Stimulated activated CD4-positive, alpha-beta T cell treated with anti-CD3 and anti-CD28 coated beads, Interleukin-4, amount 100 ng/mL, for 4 hours (primary cell): Measurements from ENCODE around the gene C21orf58.
"Not testable (repeated sequence)": the region's sequence is repeated elsewhere in the genome, so short reads cannot be mapped to it uniquely, and the experiment has no call there.

Source experiments
- DNase-seq, 2 experiments: peaks; one replicate each; pipeline ENCODE4 v3.0.0-alpha.2; 2020

C21orf58 gene

DNA sequence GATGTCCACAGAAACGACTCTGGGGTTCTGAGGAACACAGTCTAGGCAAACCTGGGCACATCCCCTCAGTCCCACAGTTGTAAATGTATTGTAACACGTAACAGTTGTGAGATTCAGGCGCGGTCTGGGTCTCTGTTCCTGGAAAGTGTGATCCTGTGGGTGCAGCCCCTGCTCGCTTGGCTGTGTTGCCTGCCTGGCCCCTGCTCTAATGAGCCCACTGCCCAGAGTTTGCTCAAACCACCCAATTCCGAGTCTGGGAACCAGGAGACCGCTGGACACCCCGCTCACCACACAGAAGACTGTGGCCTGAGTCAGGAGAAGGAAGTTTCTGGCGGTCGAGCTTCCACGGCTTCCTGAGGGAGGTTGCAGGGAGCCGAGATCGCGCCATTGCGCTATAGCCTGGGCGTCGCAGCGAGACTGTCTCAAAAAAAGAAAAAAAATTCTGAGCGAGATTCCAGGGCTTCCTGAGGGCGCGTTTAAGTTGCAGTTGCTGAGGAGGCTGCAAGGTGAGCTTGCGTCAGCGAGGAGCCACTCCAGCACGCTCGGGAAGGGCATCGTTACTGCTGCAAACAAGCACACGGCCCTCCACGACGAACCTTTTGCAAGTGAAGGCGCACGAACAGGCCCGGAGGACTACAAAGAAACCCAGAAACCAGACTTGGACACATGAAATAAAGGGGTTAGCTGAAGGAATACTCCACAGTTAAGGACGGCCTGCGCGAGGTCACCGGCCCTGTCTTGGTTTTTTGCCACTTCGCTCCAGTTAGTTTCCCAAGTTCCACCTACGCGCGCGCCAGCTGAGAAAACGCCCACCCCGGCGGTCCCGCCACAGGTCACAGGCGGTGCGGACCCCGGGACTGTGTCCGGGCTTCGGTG is 1.1 kb downstream of the C21orf58 start:
- DNase-seq: no peak

DNA sequence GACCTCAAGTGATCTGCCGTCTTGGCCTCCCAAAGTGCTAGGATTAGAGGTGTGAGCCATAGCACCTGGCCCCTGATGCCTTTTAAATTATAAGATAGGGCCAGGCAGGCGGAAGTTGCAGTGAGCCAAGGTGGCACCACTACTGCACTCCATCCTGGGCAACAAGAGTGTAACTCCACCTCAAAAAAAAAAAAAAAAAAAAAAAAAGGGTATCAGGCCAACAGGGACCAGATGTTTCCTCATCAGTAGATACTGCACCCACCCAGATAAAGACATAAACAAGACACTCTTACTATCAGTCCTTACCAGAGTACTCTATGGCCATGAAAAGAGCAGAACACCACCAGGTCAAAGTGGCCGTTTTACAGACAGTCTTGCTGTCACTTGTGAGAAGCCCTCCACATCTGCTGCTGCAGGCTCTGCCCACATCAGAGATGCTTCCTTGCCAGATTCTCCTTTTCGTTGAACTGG is 3.3 kb downstream of the C21orf58 start:
- DNase-seq: no peak

DNA sequence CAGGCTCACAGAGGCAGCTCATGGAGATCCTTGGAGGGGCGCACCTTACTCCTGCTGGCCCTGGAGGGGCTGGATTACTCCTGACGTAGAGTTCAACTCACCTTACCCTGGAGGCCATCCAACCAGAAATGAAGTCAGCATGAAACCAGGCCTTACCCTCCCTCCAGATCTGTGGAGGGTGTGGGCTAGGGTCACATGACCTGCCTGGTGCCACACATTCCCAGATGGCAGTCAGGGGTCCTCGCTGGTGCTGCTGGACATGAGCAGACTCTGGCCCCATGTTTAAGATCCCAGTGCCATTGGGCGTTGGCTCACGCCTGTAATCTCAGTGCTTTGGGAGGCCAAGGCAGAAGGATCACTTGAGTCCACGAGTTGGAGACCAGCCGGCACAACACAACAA is 4.5 kb downstream of the C21orf58 start:
- no peak for DNase-seq

DNA sequence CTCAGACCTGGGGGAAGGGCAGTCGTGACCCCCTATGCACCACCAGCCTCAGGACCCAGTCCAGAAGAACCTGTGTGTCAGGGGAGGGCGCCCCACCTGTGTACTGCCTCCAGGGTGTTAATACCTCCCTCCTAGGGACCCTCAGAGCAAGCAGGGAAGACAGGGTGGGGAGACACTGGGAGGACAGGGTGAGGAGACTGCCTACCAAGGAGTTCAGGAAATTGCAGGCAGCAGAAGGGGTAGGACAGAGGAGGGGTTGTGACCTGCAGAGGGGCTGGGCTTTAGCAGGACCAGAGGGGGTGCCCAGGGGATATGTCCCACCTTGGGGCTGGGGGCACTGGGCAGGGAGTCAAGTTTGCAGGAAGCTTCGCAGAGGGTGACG is 5.2 kb downstream of the C21orf58 start:
- no peak for DNase-seq

DNA sequence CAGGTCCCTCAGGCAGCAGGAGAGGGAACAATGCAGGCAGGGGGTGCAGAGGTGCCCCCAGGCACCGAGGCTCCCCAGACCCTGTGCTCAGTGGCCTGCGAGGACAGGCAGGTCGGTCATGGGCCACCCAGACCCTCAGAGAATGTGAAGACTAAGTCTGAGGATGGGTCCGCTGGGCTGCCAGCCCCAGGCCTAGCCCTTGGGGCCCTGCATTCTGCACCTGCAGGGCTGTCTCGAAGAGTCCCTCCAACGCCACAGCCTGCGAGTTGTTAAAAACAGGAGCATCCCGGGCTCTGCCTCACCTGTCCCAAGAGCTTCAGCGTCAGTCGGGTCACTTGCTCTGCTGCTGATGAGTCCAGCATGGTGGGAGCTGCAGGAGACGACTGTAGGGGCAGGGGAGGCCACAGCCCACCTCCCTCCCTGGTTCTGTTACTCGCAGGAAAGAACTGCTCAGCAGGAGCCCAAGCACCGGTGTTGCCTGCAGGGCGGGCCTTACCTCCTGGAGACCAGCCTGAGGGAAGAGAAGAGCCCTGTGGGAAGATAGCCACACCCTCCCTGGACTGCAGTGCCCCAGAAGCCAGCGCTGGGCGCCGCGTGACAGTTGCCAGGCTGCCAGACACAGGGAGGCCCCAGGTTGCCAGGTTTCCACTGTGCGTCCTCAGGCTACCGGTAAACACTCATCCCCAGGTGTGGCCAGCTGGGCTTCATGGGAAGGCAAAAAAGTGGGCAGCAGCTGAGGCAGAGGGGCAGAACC is 5.8 kb downstream of the C21orf58 start:
- DNase-seq: no peak

DNA sequence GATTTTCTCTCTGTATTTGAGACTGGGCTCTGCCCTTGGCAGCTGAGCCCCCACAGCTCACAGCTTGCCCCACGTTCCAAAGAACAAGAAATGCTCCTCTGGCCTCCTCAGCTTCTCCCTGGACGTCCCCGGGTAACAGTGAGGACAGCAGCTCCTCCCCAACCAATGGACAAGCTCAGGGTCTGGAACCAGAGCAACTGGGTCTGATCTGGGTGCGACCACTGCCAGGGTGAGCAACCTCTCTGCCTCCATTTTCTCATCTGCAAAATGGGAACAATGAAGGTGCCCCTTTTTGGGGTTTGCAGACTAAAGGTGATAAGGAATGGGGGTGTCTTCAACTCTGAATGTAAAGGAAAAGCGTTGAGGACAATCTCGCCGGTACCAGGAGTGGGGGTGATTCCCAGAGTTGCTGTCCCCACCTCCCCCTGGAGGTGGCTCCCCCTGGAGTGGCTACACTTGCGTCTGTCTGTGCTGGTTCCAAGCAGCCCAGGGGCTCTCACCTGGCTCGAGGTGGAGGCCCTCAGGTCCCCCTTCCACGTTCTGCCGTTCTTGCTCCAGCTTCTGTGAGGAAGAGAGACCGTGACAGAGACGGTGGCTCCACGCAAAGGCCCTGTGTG is 6.9 kb downstream of the C21orf58 start:
- no peak for DNase-seq

DNA sequence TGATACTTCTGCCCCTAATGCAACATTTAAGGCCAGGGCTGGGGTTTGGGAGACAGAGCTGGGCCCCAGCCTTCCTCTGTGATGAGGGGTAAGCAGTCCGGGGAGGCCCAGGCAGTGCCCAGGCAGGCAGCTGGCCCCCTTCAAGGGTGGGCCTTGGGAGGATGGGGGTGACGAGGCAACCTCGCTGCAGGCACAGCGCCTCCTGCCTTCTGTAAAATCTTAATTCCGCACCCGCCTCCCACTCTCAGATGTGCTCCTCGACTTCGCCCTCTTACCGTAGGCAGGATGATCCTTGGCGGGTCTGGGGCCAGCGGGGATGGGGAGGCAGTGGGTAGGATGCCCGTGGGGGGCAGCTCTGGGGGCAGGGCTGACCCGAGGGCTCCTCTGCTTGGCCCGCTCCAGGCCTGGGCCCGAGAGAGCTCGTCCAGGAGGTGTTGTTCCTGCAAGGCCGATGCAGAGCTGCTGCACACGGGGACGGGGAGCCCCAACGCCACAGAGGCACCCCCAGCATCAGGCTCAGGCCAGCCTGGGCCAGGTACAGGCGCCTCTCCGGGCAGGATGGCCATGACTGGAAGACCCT is 9.1 kb downstream of the C21orf58 start:
- DNase-seq: no peak

DNA sequence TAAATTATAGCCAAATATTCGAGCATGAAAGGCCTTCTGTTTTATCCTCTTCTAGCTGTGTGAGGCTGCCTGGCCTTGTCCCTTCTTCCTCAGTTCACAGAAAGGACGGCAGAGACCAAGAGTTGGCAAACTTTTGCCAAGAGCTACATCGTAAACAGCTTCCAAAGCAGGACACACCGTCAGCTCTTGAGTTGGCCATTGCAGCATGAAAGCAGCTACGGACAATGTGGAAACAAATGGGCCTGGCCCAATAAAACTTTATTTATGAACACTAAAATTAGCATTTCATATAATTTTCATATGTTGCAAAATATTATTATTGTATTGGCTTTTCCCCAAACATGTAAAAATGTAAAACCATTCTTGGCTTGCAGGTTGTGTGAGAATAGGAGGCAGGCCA is 10.7 kb downstream of the C21orf58 start:
- DNase-seq: no peak

DNA sequence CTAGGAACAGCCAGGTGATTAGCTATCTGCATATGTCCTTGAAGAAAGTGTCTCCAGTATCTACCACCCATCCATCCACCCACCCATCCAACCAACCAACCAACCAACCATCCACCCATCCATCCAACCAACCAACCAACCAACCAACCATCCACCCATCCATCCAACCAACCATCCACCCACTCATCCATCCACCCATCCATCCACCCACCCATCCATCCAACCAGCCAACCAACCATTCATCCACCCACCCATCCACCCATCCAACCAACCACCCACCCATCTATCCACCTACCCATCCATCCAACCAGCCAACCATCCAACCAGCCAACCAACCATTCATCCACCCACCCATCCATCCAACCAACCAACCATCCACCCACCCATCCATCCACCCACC is 12.1 kb downstream of the C21orf58 start:
- no peak for DNase-seq

DNA sequence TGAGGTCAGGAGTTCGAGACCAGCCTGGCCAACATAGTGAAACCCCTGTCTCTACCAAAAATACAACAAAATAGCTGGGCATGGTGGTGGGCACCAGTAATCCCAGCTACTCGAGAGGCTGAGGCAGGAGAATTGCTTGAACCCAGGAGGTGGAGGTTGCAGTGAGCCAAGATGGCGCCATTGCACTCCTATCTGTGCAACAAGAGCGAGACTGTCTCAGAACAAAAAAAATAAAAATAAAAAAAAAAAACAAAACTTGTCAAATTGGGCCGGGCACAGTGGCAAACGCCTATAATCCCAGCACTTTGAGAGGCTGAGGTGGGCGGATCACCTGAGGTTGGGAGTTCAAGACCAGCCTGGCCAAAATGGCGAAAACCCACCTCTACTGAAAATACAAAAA is 13.4 kb downstream of the C21orf58 start:
- not testable (repeated sequence) for DNase-seq

DNA sequence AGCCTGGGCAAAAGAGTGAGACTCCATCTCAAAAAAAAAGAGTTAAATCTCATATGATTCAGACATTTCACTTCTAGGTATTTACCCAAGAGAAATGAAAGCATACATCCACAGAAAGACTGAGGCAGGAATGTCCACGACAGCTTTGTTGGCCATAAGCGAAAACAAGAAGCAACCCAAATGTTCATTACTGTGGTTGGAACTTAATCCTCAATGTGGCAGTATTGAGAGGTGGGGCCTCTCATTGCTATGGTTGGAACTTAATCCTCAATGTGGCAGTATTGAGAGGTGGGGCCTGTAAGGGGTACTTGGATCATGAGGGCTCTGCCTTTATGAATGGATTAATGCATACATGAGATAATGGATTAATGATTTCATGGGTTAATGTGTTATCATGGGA is 15.2 kb downstream of the C21orf58 start:
- no peak for DNase-seq

DNA sequence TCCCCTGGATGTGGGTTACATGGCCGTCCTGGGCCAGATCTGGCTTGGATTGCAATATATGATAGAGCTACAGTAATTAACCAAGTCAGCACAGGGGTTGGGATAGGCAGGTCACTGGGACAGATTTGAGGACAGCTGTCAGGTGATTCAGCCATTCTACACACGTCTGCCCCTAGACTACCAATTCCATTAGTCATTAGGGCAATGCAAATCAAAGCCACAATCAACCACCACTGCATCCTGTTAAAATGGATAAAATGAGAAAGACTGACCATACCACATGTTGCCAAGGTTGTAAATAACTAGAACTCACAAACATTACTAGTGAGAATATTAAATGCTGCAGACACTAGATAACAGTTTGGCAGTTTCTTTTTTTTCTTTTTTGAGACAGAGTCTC is 16.0 kb downstream of the C21orf58 start:
- DNase-seq: no peak

DNA sequence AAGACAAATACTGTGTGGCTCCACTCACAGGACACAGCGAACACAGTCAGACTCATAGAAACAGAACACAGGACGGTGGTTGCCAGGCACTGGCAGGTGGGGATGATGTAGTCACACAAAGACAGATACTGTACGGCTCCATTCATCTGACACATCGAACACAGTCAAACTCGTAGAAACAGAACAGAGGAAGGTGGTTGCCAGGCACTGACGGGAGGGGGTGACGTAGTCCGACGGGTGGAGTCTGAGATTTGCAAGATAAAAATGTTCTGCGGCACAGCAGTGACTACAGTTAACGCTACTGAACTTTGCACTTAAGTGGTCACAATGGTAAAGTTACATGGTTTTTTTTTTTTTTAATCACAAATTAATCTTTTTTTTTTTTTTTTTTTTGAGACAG is 18.7 kb downstream of the C21orf58 start:
- no peak for DNase-seq

DNA sequence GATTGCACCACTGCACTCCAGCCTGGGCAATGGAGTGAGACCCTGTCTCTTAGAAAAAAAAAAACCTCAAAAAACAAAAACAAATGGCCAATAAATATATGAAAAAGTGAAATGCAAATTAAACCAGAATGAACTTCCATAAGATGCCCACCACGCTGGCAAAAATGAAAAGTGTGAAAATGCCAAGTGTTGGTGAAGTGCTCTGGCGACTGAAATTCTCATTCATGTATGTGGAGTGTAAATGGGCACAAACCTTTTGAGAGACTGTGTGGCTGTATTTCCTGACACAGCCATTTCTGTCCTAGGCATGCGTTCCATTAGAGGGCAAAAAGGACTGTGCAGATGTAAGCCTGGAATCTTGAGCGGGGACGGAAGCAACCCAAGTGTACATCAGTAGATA is 19.2 kb downstream of the C21orf58 start:
- no peak for DNase-seq

DNA sequence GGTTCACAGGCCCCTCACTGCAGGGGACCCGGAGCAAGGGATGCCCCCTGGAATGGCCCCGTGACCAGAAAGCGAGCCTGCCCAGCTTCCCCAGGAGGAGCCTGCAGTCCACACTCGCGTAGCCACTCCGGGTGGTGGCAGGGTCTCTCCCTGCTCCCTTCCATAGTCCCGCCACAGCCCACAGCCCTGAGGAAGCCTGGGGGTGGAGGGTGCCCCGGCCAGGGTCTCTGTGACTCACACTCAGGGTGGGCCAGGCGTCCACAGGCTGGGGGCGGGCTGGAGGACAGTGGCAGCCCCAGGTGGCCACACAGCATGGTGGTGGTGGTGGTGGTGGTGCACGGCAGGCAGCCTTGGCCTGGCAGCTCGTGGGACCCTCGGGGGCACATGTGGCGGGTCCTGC is 21.9 kb downstream of the C21orf58 start:
- DNase-seq: no peak

DNA sequence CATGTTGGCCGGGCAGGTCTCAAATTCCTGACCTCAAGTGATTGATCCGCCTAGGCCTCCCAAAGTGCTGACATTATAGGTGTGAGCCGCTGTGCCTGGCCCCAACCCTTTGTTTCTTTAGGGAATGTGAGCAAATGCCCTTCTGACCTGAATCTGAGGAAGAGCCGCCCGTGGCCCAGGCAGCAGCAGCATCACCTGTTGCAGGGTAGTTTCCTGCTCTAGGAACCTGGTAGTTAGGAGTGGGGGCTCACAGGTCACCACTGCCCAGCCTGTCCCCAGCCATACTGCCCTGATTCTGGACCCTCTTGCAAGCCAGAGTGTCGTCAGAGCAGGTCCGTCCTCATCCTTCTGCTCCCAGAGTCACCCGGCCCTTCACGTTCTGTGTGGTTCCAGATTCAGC is 24.5 kb downstream of the C21orf58 start:
- no peak for DNase-seq

DNA sequence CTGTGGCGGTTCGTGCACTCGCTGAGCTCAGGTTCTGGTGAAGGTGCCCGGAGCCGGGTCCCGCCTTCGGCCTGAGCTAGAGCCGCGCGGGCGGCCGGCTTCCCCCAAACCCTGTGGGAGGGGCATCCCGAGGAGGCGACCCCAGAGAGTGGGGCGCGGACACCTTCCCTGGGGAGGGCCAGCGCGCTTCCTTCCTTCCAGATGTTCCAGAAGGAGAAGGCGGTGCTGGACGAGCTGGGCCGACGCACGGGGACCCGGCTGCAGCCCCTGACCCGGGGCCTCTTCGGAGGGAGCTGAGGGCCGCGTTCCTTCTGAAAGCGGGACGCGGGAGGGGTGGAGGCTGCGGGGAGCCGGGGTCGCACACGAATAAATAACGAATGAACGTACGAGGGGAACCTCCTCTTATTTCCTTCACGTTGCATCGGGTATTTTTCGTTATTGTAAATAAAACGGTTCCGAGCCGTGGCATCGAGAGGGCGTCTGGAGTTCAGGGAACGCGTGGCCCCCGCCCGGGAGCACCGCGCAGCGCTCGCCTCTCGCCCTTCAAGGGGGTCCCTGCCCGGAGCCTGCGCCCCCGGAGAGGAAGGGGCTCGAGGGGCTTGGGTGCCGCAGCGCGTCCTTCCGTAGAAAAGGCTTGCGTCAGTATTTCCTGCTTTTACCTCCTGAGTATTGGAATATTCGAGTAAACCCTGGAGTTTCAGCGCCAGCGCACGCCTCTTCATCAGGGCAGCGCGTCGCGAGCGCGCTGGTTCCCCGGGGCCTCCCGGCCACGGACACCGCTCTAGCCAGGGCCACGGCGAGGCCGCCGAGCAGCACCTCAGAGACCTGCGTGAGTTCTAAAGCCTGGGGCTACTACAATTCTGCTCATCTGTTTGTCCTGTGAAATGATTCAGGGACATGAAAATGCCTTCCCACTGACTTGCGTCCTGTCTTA is 26.1 kb downstream of the C21orf58 start:
- DNase-seq: no peak

DNA sequence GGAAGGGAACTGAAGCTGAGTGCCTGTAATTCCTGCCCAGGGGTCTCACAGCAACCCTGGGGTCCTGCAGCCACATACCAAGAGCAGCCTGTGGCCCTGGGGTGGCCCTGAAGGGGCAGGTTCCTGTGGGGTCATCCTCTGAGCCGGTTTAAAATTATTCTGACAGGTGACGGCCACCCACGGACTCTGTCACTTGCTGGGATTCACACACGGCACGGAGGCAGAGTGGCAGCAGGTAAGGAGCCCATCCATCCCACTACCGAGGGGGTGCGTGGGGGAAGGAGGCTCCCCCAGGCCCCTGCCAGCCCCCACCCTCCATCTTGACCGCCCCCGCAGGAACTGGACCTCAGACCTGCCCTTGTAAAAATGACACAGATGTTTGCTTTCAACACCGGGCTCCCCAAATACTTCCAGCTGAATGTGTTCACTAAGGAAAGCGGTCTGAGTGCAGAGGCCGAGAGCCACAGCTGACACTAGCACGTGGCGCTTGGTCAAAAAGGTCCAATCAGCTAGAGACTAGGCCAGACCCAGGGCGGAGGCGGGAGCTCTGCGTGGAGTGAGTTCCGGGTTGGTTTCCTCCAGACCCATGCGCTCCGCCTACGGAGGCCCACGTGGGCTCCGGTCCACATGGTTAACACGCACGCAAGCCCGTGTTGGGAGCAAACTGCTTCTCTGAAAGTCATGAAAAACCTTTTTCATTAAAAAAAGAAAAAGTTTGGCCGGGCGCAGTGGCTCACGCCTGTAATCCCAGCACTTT is 27.5 kb downstream of the C21orf58 start:
- DNase-seq: peak; percentile 48 to 68

DNA sequence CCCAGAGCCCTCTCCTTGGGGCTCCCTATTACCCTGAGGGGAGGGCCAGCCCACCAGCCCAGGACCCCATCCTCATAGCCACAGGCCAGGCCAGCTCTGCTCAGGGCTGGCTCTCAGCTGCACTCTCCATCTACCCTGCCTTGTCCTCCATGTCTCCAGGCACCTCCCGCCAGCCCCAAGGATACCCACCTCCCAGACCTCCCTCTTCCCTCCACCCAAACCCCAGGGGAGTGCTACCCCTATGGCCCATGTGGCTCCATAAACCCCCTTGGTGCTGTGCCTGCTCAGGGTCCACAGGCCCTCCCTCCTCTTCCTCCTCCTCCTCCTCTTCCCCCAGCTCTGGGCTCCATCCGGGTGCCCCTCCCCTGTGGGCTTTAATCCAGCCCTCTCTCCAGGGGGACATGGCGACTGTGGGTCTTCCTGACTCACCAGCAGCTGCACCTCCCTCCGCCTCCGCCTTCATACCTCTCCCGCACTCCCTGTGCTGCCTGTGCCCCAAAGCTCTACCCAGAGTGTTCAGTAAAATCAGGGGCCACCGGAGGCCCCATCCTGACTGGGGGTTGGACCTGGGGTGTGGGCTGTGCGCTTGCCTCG is 28.4 kb downstream of the C21orf58 start:
- DNase-seq: peak in 1 of 2 experiments; percentile 10

DNA sequence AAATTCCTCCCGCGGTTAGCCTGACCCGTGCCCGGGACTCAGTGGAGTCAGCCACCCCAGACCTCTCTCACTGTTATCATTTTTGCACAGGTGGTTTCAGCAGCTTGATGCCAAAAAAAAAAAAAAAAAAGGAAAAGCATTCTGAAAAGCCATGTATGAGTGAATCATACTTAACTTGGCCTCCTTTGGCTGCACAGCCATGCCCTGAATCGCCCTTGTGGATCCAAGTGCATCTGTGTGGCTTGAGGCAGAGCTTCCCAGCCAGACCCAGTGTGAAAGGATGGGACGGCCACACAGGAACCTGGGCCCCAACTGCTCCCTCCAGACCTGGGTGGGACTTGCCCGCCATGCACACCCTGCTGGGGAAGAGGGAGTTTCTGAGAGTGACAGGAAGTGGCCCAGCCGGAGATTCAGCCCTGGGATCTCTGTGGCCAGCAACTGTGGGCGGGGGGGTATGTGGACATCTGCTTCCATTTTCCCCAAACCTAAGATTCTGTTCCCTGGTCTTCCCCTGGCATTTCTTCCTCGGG is 29.0 kb downstream of the C21orf58 start:
- DNase-seq: no peak

DNA sequence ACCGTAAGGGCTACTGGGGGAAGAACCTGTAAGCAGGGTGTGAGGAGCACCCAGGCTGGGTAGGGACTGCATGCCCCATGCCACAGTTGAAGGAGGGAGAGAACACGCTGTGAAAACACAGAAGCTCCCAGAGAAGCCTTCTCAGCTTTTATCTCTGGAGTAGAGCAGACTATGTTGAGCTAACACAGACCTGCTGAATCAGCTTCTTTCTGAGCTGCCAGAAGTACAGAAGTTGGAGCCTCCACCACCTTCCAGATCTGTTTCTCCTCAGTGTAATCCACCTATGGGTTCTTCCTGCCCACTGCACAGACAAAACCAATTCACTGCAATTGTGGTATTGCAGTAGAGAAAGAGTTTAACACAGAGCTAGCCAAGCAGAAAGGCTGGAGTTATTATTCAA is 32.1 kb downstream of the C21orf58 start:
- DNase-seq: no peak
